DOHH2 (cell line): Measurements from ENCODE around the gene SLC2A4.

Experiments used
- CTCF ChIP-seq: fragments of 200-600 bp; sonication (generic); IDR thresholded peaks from one replicate; pipeline ENCODE4 v1.5.1; 2014; ENCODE audit warnings: antibody characterized with exemption, mild to moderate bottlenecking, low read depth, low read length; ENCODE audit not compliant: poor library complexity, severe bottlenecking
- EZH2phosphoT487 ChIP-seq: fragments of 200-600 bp; sonication (generic); IDR thresholded peaks from 2 replicates; pipeline ENCODE4 v1.6.1; 2017; ENCODE audit warnings: borderline replicate concordance, mild to moderate bottlenecking, antibody characterized with exemption, low read length, moderate library complexity, mixed read lengths

GRCh38 chr17:7296189-7296861 is 14.8 kb downstream of the SLC2A4 start:
- TF ChIP-seq EZH2phosphoT487 (no peak), CTCF (peak; percentile 93)
